SK-N-MC (cell line): Measurements from ENCODE around the gene CERS2.

Source experiments
- DNase-seq: peaks from one replicate; pipeline ENCODE4 v3.0.0-alpha.2; 2011; ENCODE audit warnings: low read depth, low spot score
- H3K27ac ChIP-seq: fragments of 200-600 bp; sonication (generic); 2 replicates; pipeline ENCODE4 v1.5.1; 2016; ENCODE audit warnings: mixed run types
- H3K36me3 ChIP-seq: fragments of 200-600 bp; sonication (generic); 2 replicates; pipeline ENCODE4 v1.6.1; 2017; ENCODE audit warnings: antibody characterized with exemption, low read length, mixed read lengths; ENCODE audit not compliant: insufficient read depth
- H3K4me3 ChIP-seq: fragments of 200-600 bp; sonication (generic); 2 replicates; pipeline ENCODE4 v1.5.1; 2016
- H3K9ac ChIP-seq: fragments of 200-600 bp; sonication (generic); 2 replicates; pipeline ENCODE4 v1.8.0; 2017; ENCODE audit warnings: mixed run types, mixed read lengths; ENCODE audit not compliant: insufficient read length
- H3K9me3 ChIP-seq: fragments of 200-600 bp; sonication (generic); 2 replicates; pipeline ENCODE4 v1.6.1; 2017; ENCODE audit warnings: low read depth, mild to moderate bottlenecking, antibody characterized with exemption, low read length, moderate library complexity, mixed read lengths
- EZH2 ChIP-seq: fragments of 200-600 bp; sonication (generic); IDR thresholded peaks from one replicate; pipeline ENCODE4 v1.6.1; 2017; ENCODE audit warnings: antibody characterized with exemption
- FOXP2 ChIP-seq: optimal IDR thresholded peaks from 2 replicates; pipeline ENCODE3; 2011; ENCODE audit warnings: mild to moderate bottlenecking, moderate library complexity; ENCODE audit not compliant: insufficient read depth; ENCODE audit errors: extremely low read length, control extremely low read depth
- POLR2AphosphoS5 ChIP-seq: IDR thresholded peaks from 2 replicates; pipeline ENCODE4 v1.6.1; 2012; ENCODE audit warnings: mild to moderate bottlenecking, low read depth, low read length, borderline replicate concordance

Gene CERS2

GRCh38 chr1:151008244-151009205, 33.9 kb upstream of the CERS2 start, which contains the start of gene PRUNE1:
TSS of gene PRUNE1 (plus strand) at chr1:151008449. CDS start at chr1:151008633, 184 bp downstream.
- H3K27ac ChIP-seq = peak within 1 kb of the TSS; percentile 60
- peak; percentile 66 for DNase-seq
- no peak for TF ChIP-seq EZH2
- TF ChIP-seq FOXP2 = peak; percentile 95
- TF ChIP-seq POLR2AphosphoS5 = peak; percentile 69

DNA sequence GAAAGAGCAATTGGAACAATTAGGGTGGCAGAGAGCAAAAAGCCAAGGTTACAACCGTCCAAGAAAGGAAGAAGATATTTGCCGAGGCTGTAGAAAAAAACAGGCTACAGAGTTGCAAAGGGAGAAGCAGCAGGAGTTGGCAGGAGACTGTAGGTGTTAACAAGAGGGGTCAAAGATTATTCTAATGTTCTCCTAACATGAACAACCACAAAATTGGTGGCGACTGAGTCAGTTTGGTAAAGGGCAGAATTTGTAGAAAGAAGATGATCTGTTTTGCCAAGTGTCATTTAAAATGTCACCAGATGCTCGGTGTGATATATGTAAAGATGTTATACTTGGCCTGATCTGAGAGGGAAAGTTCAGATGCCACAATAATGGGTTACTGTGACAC, 33.2 kb upstream of the CERS2 start:
- Histone ChIP-seq H3K9ac (peak overlapping the region; percentile 2), H3K27ac (peak overlapping the region; percentile 60), H3K4me3 (peak overlapping the region; percentile 94), H3K36me3 (0 out of 2 replicates have a peak, but pooled peaks cover 4% of the 10 kb centered on the region), H3K9me3 (no peaks in the 10 kb centered on the region)
- TF ChIP-seq FOXP2 (no peak), EZH2 (no peak), POLR2AphosphoS5 (no peak)
- no peak for DNase-seq

More at GRCh38 chr1:151008244-151009205, 33.9 kb upstream of the CERS2 start, which contains the start of gene PRUNE1:
- Histone ChIP-seq H3K9me3 (no peaks in the 10 kb centered on the region), H3K4me3 (peak within 1 kb of the TSS; percentile 94), H3K36me3 (0 out of 2 replicates have a peak, but pooled peaks cover 4% of the 10 kb centered on the region), H3K9ac (peak within 1 kb of the TSS; percentile 82)

GRCh38 chr1:151006327-151007052, 31.9 kb upstream of the CERS2 start, which contains the start of gene MINDY1:
TSS of gene MINDY1 (minus strand) at chr1:151006902. CDS start at chr1:151002617, 4,285 bp downstream.
- Histone ChIP-seq H3K27ac (peak within 1 kb of the TSS; percentile 84), H3K9me3 (no peaks in the 10 kb centered on the region), H3K9ac (peak within 1 kb of the TSS; percentile 85), H3K36me3 (0 out of 2 replicates have a peak, but pooled peaks cover 4% of the 10 kb centered on the region), H3K4me3 (peak within 1 kb of the TSS; percentile 94)
- TF ChIP-seq FOXP2 (no peak), POLR2AphosphoS5 (peak; percentile 52; the same call in 1 of the 2 replicates), EZH2 (no peak)
- DNase-seq = no peak

DNA sequence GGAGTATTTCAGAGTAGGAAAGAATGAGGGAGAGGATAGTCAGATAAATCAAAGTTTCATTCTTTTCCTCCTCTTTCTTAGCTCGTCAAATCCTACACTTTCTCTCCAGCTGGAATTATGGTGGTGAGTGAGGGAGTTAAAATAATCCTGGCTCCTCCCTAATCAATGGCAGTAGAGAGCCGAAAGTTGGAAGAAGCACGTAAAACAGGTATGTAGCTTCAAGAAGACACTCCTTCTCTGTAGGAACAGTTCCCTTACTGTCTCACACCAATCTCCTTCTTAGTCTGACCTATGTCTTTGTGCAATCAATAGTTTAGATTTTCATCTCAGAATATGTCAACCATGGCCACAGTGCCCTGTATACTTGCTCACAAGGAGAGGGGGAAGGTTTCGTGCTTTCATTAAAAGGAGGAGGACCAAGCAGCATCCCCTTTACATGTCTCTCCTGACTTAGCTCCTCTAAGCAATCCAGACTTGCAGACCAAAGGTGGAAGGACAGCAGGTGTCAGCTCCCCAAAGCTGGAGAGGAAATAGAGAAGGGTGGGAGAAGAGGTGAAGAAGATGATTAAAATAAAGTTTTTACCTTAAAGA, 31.2 kb upstream of the CERS2 start:
- no peaks in the 10 kb centered on the region for H3K9me3 ChIP-seq
- DNase-seq = no peak

DNA sequence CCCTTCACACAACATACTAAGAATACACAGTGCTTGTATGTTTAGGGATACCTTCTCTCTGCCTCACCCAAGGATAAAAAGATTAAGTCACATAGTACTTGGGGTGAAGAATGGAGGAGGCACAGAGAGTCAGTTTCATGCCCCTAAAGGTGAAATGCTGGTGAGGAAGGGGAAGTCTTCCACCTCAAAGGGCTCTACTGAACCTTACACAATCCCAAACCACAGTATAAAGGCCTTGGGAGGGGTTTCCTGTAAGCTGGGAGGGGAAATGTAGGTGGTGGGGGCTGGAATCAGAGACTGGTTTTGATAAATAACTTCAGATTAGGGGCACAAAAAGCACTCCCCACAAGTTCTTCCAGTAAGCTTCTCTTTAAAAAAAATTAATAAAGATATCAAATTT, 28.5 kb upstream of the CERS2 start:
- TF ChIP-seq EZH2 (no peak), FOXP2 (no peak), POLR2AphosphoS5 (no peak)
- Histone ChIP-seq H3K9ac (peak overlapping the region; percentile 53), H3K27ac (0 out of 2 replicates have a peak overlapping the region, but pooled peaks have one; percentile 9), H3K4me3 (no peak overlapping the region), H3K9me3 (no peaks in the 10 kb centered on the region), H3K36me3 (no peaks in the 10 kb centered on the region)
- DNase-seq = no peak

More for the DNA sequence above, 31.2 kb upstream of the CERS2 start:
- Histone ChIP-seq H3K4me3 (peak overlapping the region; percentile 85), H3K36me3 (no peaks in the 10 kb centered on the region), H3K27ac (peak overlapping the region; percentile 84; the same call in 1 of the 2 replicates), H3K9ac (peak overlapping the region; percentile 85)
- no peak for TF ChIP-seq FOXP2
- no peak for TF ChIP-seq POLR2AphosphoS5
- TF ChIP-seq EZH2 = no peak

GRCh38 chr1:151002611-151003010, 28.0 kb upstream of the CERS2 start:
- Histone ChIP-seq H3K4me3 (no peak overlapping the region), H3K9me3 (no peaks in the 10 kb centered on the region), H3K9ac (no peak overlapping the region), H3K36me3 (no peaks in the 10 kb centered on the region), H3K27ac (no peak overlapping the region)
- TF ChIP-seq EZH2 (no peak), POLR2AphosphoS5 (no peak), FOXP2 (no peak)
- DNase-seq = no peak

DNA sequence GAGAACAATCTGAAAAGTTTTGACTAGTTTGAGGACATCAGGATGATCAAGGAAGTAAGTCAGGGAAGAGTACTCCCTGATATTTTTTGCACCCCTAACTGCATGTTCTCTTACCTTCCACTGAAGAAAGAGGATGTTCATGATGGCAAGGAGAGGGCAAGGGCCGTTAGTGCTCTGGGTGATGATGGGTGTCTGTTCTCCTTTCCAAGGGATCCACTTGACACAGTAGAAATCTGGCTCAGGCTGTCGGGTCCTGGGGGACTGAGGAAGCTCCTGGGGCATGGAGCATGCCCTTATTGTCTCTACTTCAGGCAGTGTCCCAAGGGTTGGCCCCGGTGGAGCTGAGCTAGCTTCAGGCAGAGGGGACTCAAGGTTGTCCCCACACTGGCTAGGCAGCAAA, 27.4 kb upstream of the CERS2 start:
- no peak for TF ChIP-seq FOXP2
- TF ChIP-seq POLR2AphosphoS5 = no peak
- TF ChIP-seq EZH2 = no peak
- Histone ChIP-seq H3K4me3 (no peak overlapping the region), H3K27ac (no peak overlapping the region), H3K9me3 (no peaks in the 10 kb centered on the region), H3K9ac (no peak overlapping the region), H3K36me3 (no peaks in the 10 kb centered on the region)
- no peak for DNase-seq

GRCh38 chr1:151001602-151002001, 27.0 kb upstream of the CERS2 start:
- no peaks in the 10 kb centered on the region for H3K9me3 ChIP-seq
- H3K27ac ChIP-seq = no peak overlapping the region
- TF ChIP-seq FOXP2 (no peak), POLR2AphosphoS5 (no peak), EZH2 (no peak)
- no peaks in the 10 kb centered on the region for H3K36me3 ChIP-seq
- H3K4me3 ChIP-seq = no peak overlapping the region
- no peak for DNase-seq
- H3K9ac ChIP-seq = no peak overlapping the region
